ENCODE results near the gene ATE1. TPM values are rescaled to one million over a fixed set of nuclear protein-coding genes. Genes with fewer than 3 reads are reported as not detected.

Gene ATE1
- total and polyA plus RNA-seq, 2 experiments from 2014 or later, result 17.4 to 24.5 TPM

DNA sequence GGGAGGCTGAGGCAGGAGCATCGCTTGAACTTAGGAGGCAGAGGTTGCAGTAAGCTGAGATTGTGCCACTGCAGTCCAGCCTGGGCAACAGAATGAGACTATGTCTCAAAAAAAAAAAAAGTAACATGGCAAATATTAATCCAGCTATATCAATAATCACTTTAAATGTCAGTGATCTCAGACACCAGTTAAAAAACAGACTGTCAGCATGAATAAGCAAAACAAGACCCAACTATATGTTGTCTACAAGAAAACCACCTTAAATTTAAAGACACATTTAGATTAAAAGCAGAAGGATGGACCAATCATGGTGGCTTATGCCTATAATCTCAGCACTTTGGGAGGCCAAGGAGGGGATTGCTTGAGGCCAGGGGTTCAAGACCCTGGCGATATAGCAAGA, 8.5 kb upstream of the ATE1 start:
- no peak overlapping the region for H3K4me3 Mint-ChIP-seq
- no peaks in the 10 kb centered on the region for H4K20me1 ChIP-seq (replicated peaks; ENCODE audit: insufficient read depth)
- H3K4me1 ChIP-seq (ENCODE audit: insufficient read depth), result no peaks in the 10 kb centered on the region
- DNase-seq (ENCODE audit: low spot score) (no peak), ATAC-seq (no peak)
- H2AFZ ChIP-seq, result no peak overlapping the region
- H3K36me3 ChIP-seq (ENCODE audit: insufficient read depth), result no peaks in the 10 kb centered on the region
- peaks cover 2% of the 10 kb centered on the region; the same call in 1 of the 3 replicates for H3K9me3 Mint-ChIP-seq
- no peak overlapping the region for H3K4me2 ChIP-seq
- H3K4me3 ChIP-seq, result no peak overlapping the region
- H3K27ac Mint-ChIP-seq, result no peak overlapping the region
- H3K36me3 Mint-ChIP-seq (ENCODE audit: low read depth), result peaks cover 11% of the 10 kb centered on the region; the same call in 2 of the 3 replicates
- H3K4me1 Mint-ChIP-seq, result peaks cover 3% of the 10 kb centered on the region; the same call in 2 of the 3 replicates
- no peaks in the 10 kb centered on the region for H3F3A ChIP-seq (replicated peaks; ENCODE audit: low read depth)
- TF ChIP-seq, protein P1, sequence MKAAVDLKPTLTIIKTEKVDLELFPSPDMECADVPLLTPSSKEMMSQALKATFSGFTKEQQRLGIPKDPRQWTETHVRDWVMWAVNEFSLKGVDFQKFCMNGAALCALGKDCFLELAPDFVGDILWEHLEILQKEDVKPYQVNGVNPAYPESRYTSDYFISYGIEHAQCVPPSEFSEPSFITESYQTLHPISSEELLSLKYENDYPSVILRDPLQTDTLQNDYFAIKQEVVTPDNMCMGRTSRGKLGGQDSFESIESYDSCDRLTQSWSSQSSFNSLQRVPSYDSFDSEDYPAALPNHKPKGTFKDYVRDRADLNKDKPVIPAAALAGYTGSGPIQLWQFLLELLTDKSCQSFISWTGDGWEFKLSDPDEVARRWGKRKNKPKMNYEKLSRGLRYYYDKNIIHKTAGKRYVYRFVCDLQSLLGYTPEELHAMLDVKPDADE (IDR thresholded peaks at IDR 0.05), result no peak
- TF ChIP-seq, protein P2, sequence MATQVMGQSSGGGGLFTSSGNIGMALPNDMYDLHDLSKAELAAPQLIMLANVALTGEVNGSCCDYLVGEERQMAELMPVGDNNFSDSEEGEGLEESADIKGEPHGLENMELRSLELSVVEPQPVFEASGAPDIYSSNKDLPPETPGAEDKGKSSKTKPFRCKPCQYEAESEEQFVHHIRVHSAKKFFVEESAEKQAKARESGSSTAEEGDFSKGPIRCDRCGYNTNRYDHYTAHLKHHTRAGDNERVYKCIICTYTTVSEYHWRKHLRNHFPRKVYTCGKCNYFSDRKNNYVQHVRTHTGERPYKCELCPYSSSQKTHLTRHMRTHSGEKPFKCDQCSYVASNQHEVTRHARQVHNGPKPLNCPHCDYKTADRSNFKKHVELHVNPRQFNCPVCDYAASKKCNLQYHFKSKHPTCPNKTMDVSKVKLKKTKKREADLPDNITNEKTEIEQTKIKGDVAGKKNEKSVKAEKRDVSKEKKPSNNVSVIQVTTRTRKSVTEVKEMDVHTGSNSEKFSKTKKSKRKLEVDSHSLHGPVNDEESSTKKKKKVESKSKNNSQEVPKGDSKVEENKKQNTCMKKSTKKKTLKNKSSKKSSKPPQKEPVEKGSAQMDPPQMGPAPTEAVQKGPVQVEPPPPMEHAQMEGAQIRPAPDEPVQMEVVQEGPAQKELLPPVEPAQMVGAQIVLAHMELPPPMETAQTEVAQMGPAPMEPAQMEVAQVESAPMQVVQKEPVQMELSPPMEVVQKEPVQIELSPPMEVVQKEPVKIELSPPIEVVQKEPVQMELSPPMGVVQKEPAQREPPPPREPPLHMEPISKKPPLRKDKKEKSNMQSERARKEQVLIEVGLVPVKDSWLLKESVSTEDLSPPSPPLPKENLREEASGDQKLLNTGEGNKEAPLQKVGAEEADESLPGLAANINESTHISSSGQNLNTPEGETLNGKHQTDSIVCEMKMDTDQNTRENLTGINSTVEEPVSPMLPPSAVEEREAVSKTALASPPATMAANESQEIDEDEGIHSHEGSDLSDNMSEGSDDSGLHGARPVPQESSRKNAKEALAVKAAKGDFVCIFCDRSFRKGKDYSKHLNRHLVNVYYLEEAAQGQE (IDR thresholded peaks at IDR 0.05; ENCODE audit: unreplicated experiment), result no peak
- TF ChIP-seq EZH2 (IDR thresholded peaks at IDR 0.05; ENCODE audit: low read depth, unreplicated experiment) (no peak), POLR2AphosphoS5 (IDR thresholded peaks at IDR 0.05; ENCODE audit: low read depth) (no peak), JUNB (IDR thresholded peaks at IDR 0.05; ENCODE audit: unreplicated experiment) (no peak), STAT1 (IDR thresholded peaks at IDR 0.05; ENCODE audit: unreplicated experiment) (no peak), EZH2phosphoT487 (IDR thresholded peaks at IDR 0.05; ENCODE audit: unreplicated experiment) (no peak), ZNF114 (CRISPR knock-in tag; IDR thresholded peaks at IDR 0.05) (no peak), ZNF331 (CRISPR knock-in tag; IDR thresholded peaks at IDR 0.05; ENCODE audit: low read depth) (no peak), CREB1 (CRISPR knock-in tag; IDR thresholded peaks at IDR 0.05; ENCODE audit: low read depth) (no peak), NANOG (IDR thresholded peaks at IDR 0.05; ENCODE audit: borderline replicate concordance) (no peak)
- TF ChIP-seq, protein P3, sequence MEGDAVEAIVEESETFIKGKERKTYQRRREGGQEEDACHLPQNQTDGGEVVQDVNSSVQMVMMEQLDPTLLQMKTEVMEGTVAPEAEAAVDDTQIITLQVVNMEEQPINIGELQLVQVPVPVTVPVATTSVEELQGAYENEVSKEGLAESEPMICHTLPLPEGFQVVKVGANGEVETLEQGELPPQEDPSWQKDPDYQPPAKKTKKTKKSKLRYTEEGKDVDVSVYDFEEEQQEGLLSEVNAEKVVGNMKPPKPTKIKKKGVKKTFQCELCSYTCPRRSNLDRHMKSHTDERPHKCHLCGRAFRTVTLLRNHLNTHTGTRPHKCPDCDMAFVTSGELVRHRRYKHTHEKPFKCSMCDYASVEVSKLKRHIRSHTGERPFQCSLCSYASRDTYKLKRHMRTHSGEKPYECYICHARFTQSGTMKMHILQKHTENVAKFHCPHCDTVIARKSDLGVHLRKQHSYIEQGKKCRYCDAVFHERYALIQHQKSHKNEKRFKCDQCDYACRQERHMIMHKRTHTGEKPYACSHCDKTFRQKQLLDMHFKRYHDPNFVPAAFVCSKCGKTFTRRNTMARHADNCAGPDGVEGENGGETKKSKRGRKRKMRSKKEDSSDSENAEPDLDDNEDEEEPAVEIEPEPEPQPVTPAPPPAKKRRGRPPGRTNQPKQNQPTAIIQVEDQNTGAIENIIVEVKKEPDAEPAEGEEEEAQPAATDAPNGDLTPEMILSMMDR (conservative IDR thresholded peaks at IDR 0.05; ENCODE audit: low read depth in 2 of 2), result no peak
- TF ChIP-seq, protein P4, sequence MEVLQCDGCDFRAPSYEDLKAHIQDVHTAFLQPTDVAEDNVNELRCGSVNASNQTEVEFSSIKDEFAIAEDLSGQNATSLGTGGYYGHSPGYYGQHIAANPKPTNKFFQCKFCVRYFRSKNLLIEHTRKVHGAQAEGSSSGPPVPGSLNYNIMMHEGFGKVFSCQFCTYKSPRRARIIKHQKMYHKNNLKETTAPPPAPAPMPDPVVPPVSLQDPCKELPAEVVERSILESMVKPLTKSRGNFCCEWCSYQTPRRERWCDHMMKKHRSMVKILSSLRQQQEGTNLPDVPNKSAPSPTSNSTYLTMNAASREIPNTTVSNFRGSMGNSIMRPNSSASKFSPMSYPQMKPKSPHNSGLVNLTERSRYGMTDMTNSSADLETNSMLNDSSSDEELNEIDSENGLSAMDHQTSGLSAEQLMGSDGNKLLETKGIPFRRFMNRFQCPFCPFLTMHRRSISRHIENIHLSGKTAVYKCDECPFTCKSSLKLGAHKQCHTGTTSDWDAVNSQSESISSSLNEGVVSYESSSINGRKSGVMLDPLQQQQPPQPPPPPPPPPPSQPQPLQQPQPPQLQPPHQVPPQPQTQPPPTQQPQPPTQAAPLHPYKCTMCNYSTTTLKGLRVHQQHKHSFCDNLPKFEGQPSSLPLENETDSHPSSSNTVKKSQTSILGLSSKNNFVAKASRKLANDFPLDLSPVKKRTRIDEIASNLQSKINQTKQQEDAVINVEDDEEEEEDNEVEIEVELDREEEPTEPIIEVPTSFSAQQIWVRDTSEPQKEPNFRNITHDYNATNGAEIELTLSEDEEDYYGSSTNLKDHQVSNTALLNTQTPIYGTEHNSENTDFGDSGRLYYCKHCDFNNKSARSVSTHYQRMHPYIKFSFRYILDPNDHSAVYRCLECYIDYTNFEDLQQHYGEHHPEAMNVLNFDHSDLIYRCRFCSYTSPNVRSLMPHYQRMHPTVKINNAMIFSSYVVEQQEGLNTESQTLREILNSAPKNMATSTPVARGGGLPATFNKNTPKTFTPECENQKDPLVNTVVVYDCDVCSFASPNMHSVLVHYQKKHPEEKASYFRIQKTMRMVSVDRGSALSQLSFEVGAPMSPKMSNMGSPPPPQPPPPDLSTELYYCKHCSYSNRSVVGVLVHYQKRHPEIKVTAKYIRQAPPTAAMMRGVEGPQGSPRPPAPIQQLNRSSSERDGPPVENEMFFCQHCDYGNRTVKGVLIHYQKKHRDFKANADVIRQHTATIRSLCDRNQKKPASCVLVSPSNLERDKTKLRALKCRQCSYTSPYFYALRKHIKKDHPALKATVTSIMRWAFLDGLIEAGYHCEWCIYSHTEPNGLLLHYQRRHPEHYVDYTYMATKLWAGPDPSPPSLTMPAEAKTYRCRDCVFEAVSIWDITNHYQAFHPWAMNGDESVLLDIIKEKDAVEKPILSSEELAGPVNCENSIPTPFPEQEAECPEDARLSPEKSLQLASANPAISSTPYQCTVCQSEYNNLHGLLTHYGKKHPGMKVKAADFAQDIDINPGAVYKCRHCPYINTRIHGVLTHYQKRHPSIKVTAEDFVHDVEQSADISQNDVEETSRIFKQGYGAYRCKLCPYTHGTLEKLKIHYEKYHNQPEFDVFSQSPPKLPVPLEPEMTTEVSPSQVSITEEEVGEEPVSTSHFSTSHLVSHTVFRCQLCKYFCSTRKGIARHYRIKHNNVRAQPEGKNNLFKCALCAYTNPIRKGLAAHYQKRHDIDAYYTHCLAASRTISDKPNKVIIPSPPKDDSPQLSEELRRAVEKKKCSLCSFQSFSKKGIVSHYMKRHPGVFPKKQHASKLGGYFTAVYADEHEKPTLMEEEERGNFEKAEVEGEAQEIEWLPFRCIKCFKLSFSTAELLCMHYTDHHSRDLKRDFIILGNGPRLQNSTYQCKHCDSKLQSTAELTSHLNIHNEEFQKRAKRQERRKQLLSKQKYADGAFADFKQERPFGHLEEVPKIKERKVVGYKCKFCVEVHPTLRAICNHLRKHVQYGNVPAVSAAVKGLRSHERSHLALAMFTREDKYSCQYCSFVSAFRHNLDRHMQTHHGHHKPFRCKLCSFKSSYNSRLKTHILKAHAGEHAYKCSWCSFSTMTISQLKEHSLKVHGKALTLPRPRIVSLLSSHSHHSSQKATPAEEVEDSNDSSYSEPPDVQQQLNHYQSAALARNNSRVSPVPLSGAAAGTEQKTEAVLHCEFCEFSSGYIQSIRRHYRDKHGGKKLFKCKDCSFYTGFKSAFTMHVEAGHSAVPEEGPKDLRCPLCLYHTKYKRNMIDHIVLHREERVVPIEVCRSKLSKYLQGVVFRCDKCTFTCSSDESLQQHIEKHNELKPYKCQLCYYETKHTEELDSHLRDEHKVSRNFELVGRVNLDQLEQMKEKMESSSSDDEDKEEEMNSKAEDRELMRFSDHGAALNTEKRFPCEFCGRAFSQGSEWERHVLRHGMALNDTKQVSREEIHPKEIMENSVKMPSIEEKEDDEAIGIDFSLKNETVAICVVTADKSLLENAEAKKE (CRISPR knock-in tag; IDR thresholded peaks at IDR 0.05), result no peak
- no peak overlapping the region for H3K27ac ChIP-seq (ENCODE audit: low read depth)
- H3K9me2 ChIP-seq (ENCODE audit: insufficient read depth), result peaks cover 4% of the 10 kb centered on the region; the same call in 1 of the 2 replicates
- no peaks in the 10 kb centered on the region for H3K79me2 ChIP-seq (replicated peaks; ENCODE audit: insufficient read depth)
- H3K27me3 ChIP-seq (ENCODE audit: insufficient read depth), result no peaks in the 10 kb centered on the region
- peaks cover 15% of the 10 kb centered on the region for H3K27me3 Mint-ChIP-seq (ENCODE audit: insufficient read depth, low read depth, poor library complexity)

Data from GM23338 (cell line).